HG02981 (cell line): Measurements from ENCODE around the gene ZFYVE16.
"Not testable (repeated sequence)": the region's sequence is repeated elsewhere in the genome, so short reads cannot be mapped to it uniquely, and the experiment has no call there.

Experiments used
- ATAC-seq: cut with Tn5 transposase; IDR thresholded peaks from one replicate; pipeline ENCODE4 v1.9.1; 2021; ENCODE audit warnings: mild to moderate bottlenecking, moderate library complexity; ENCODE audit not compliant: unreplicated experiment

The ZFYVE16 gene

GRCh38 chr5:80487444-80487828 is 79.6 kb downstream of the ZFYVE16 start:
- ATAC-seq, result no peak

- peak; percentile 86 for ATAC-seq
Measured at GRCh38 chr5:80487829-80488721, 80.2 kb downstream of the ZFYVE16 start, which contains the start of gene FAM151B. Gene FAM151B, plus strand, starts transcription at chr5:80488100. Its CDS starts 24 bp downstream, at chr5:80488124.

DNA sequence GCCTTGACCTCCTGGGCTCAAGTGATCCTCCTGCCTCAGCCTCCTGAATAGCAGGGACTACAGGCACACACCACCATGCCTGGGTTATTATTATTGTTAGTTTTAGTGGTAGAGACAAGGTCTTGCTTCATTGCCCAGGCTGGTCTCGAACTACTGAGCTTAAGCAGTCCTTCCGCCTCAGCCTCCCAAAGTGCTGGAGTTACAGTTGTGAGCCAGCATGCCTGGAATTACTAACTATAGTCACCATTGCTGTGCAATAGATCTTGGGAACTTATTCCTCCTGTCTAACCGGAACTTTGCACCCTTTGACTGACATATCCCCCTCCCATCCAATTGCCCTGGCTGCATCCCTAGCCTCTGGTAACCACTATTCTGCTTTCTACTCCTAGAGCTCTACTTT is 83.4 kb downstream of the ZFYVE16 start:
- no peak for ATAC-seq

- no peak for ATAC-seq
Measured at GRCh38 chr5:80492741-80493140, 84.9 kb downstream of the ZFYVE16 start.

DNA sequence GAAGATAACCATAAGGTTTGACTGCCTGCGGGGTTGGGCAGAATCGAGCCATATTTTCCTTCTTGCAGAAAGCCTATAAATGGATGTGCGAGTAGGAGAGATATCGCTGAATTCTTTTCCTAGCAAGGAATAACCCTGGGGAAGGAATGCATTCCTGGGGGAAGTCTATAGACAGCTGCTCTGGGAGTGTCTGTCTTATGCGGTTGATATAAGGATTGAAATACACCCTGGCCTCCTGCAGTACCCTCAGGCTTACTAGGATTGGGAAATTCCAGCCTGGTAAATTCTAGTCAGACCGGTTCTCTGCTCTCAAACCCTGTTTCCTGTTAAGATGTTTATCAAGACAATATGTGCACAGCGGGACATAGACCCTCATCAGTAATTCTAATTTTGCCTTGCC is 85.6 kb downstream of the ZFYVE16 start:
- not testable (repeated sequence) for ATAC-seq

- ATAC-seq, result no peak
Measured at GRCh38 chr5:80495891-80496290, 88.0 kb downstream of the ZFYVE16 start.

DNA sequence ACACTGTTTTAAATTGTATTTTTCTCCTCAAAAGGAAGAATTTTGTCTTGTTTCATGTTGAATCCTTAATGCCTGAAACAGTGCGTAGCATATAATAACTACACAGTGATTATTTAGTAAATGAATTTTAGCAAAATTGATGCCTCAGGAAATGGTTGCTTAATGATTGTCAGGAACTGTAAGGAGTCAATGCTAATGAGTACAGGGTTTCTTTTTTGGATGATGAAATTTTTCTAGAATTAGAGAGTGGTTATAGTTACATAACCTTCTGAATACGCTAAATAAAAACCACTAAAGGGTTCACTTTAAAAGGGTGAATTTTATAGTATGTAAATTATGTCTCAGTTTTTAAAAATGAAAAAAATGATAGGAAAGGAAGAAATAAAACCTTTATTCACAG is 94.9 kb downstream of the ZFYVE16 start:
- ATAC-seq, result no peak

DNA sequence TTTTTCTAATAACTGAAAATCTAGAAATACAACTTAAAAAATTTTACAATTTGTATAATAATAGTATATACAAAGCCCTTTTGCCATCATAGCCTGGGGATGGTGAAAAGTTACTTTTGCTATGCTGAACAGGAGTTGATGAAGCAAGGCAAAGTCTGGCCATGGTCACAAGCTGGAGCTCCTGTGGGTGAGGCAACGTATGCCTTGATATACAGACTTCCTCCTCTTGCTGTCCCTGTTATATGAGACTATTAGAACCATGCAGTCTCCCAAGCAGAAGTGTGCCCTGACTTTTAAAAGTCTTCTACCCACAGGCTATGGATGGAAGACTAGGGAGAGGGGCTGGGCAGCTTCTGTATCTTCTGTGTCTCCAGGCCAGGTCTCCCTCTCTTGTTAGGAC is 95.8 kb downstream of the ZFYVE16 start:
- ATAC-seq, result no peak

GRCh38 chr5:80504833-80505232 is 97.0 kb downstream of the ZFYVE16 start:
- no peak for ATAC-seq

DNA sequence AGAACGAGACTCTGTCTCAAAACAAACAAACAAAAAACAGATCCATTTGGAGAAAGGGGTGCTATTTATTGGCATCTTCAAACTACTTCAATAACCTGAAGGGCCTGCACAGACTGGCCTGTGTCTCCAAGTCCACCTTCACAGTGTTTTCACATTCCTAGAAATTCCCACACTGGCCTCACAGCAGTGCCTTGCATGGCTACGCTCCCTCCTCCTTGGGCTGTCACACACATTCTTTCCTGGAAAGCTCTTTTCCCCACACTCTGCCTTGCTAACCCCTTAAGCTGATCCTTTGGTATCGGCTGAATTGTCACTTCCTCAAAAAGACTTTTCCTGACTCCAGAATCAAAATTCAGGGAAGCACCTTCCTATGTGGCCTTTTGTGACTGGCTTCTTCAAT is 99.8 kb downstream of the ZFYVE16 start:
- no peak for ATAC-seq

GRCh38 chr5:80508844-80509243 is 101.0 kb downstream of the ZFYVE16 start:
- ATAC-seq, result no peak

- no peak for ATAC-seq
Measured at GRCh38 chr5:80509362-80509761, 101.5 kb downstream of the ZFYVE16 start.

DNA sequence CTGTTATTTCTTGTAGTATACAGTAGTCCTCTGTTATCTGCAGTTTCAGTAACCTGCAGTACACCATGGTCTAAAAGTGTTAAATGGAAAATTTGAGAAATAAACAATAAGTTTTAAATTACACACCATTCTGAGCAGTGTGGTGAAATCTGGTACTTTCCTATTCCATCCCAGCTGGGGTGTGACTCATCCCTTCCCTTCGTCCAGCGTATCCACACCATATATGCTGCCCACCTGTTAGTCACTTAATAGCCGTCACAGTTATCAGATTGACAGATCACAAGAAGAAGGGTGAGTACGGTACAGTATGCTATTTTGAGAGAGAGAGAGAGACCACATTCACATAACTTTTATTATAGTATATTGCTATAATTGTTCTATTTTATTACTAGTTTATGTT is 109.0 kb downstream of the ZFYVE16 start:
- ATAC-seq, result no peak
